IMR-90 (cell line): ENCODE measurements around the gene KIF1B.

ENCODE experiments used
- SMC3 ChIP-seq: fragments of 150-350 bp; IDR thresholded peaks from 2 replicates; pipeline ENCODE4 v1.6.1; 2016; ENCODE audit warnings: low read depth, mild to moderate bottlenecking, antibody characterized with exemption, low read length, moderate library complexity
- USF2 ChIP-seq: fragments of 150-350 bp; IDR thresholded peaks from 2 replicates; pipeline ENCODE4 v1.6.1; 2017; ENCODE audit warnings: mild to moderate bottlenecking, antibody characterized with exemption, low read length, low read depth

GRCh38 chr1:10204003-10204642 is 6.2 kb upstream of the KIF1B start:
- TF ChIP-seq USF2 (no peak), SMC3 (no peak)
